ENCODE measurements around the gene CTSW. TPM values are rescaled to one million over a fixed set of nuclear protein-coding genes. Genes with fewer than 3 reads are reported as not detected.

The CTSW gene
- total and polyA plus RNA-seq, 2 donors (not counting 1 experiment from before 2014, with no cell fraction given), result 0.84 to 4.6 TPM

DNA sequence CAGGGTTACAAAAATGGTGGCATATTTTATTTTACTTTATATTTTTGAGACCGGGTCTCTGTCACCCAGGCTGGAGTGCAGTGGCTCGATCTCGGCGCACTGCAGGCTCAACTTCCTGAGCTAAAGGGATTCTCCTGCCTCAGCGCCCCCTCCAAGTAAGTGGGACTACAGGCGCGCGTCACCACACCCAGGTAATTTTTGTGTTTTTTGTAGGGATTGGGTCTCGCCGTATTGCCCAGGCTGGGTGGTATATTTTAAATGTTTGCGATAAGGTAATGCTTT, 21.2 kb downstream of the CTSW start:
- CTCF ChIA-PET, result interaction anchor here (0.8 to 4.0 kb wide), 4 partner anchors 11 to 41 kb away, joined by 3 to 44 read pairs (median 12); partner anchors contain the start of genes CCDC85B, FIBP and MUS81
- intact Hi-C loops (cut with micrococcal nuclease), result loop anchor here (1.0 kb wide), 3 partner anchors 11 to 43 kb away; partner anchors contain the start of genes C11orf68, CCDC85B, CFL1 and DRAP1

DNA sequence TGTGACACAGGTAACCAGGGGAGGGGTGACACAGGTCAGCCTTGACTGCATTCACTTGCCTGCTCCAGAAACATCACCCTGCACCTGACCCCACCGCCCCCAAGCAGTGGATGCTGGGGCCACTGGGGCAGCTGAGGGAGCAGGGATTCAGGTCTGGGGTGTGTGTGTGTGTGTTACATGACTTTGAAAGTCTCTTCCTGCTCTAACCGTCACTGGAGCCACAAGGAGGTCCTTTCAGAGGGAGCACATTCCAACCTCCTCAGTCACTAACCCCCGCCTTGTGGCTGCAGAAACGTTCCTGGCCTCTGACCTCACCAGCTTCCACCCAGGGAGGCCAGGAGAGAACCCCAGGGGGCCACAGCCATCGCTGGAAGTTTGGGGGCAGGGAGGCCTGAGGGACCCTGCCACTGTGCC, 23.4 kb downstream of the CTSW start:
- Histone ChIP-seq H3K9me3 (ENCODE audit: control extremely low read depth in 1 of 3, control insufficient read depth in 2 of 3, insufficient read depth in 1 of 3, low read length in 2 of 3) (peaks cover 0 to 10% (median 0%) of the 10 kb centered on the region in 3 donors), H3K79me2 (ENCODE audit: control insufficient read depth, insufficient read depth, low read length) (no peaks in the 10 kb centered on the region), H3K36me3 (replicated peaks in 1 of 2; ENCODE audit: control extremely low read depth in 1 of 2, control insufficient read depth in 1 of 2, extremely low read depth in 1 of 2, insufficient read depth in 2 of 2, low read length in 1 of 2) (no peaks in the 10 kb centered on the region), H3K27me3 (replicated peaks in 1 of 4; ENCODE audit: control extremely low read depth in 1 of 4, control insufficient read depth in 3 of 4, insufficient read depth in 4 of 4, low read length in 3 of 4) (peaks cover 0 to 41% (median 16%) of the 10 kb centered on the region in 4 experiments), H3K27ac (ENCODE audit: low read length in 2 of 2) (no peak overlapping the region), H3K9ac (ENCODE audit: low read length) (no peak overlapping the region), H2AFZ (ENCODE audit: insufficient read depth, low read depth, low read length, poor library complexity, severe bottlenecking) (no peak overlapping the region), H4K20me1 (ENCODE audit: control insufficient read depth, insufficient read depth, low read length, poor library complexity, severe bottlenecking) (no peaks in the 10 kb centered on the region), H3K4me2 (replicated peaks; ENCODE audit: low read depth, low read length, poor library complexity, severe bottlenecking) (no peak overlapping the region), H3K4me3 (ENCODE audit: control extremely low read depth in 1 of 5, extremely low read depth in 1 of 5, insufficient read depth in 1 of 5, low read depth in 2 of 5, low read length in 4 of 5) (no peak overlapping the region), H3K4me1 (ENCODE audit: control insufficient read depth in 2 of 2, insufficient read depth in 2 of 2, low read length in 2 of 2) (peaks cover 20% of the 10 kb centered on the region in 2 donors)
- no peaks in the 10 kb centered on the region for H3K9me3 Mint-ChIP-seq (ENCODE audit: insufficient read depth)
- ChIA-PET POLR2A (interaction anchor here (0.6 kb wide), 1 partner anchor 15 kb away, joined by 3 read pairs; the partner anchor contains the start of gene FIBP), CTCF (interaction anchor here (3.9 to 4.0 kb wide), 2 partner anchors 13 to 18 kb away, joined by 19 to 44 read pairs; partner anchors contain the start of genes CCDC85B and FIBP)
- peaks cover 10% of the 10 kb centered on the region for H3K4me1 Mint-ChIP-seq
- no CpG with 5 or more reads among the region's 5 CpGs for WGBS (ENCODE audit: insufficient coverage)
- TF ChIP-seq, protein P1, sequence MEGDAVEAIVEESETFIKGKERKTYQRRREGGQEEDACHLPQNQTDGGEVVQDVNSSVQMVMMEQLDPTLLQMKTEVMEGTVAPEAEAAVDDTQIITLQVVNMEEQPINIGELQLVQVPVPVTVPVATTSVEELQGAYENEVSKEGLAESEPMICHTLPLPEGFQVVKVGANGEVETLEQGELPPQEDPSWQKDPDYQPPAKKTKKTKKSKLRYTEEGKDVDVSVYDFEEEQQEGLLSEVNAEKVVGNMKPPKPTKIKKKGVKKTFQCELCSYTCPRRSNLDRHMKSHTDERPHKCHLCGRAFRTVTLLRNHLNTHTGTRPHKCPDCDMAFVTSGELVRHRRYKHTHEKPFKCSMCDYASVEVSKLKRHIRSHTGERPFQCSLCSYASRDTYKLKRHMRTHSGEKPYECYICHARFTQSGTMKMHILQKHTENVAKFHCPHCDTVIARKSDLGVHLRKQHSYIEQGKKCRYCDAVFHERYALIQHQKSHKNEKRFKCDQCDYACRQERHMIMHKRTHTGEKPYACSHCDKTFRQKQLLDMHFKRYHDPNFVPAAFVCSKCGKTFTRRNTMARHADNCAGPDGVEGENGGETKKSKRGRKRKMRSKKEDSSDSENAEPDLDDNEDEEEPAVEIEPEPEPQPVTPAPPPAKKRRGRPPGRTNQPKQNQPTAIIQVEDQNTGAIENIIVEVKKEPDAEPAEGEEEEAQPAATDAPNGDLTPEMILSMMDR (IDR thresholded peaks at IDR 0.05), result no peak
- TF ChIP-seq EZH2 (IDR thresholded peaks at IDR 0.05; ENCODE audit: borderline replicate concordance, insufficient read depth, low read depth, low read length, poor library complexity, severe bottlenecking), result no peak
- no peak for ATAC-seq (ENCODE audit: low read depth)
- DNase-seq, result no peak
- no peak overlapping the region for H3K4me3 Mint-ChIP-seq
- H3K27me3 Mint-ChIP-seq, result peaks cover 27% of the 10 kb centered on the region
- H3K27ac Mint-ChIP-seq, result no peak overlapping the region
- intact Hi-C loops (cut with micrococcal nuclease), result no loop called here

More for the DNA sequence above, 21.2 kb downstream of the CTSW start:
- Mint-ChIP-seq H3K4me1 (peaks cover 10% of the 10 kb centered on the region), H3K27ac (peak overlapping the region; percentile 72), H3K27me3 (peaks cover 15% of the 10 kb centered on the region), H3K9me3 (ENCODE audit: insufficient read depth) (no peaks in the 10 kb centered on the region), H3K4me3 (peak overlapping the region; percentile 83)
- peak overlapping the region; percentile 71 for H3K9ac ChIP-seq (ENCODE audit: low read length)
- WGBS (ENCODE audit: insufficient coverage), result 86% methylated on average over 5 of the region's 11 CpGs
- DNase-seq (no peak), ATAC-seq (ENCODE audit: low read depth) (no peak)
- H3K9me3 ChIP-seq (ENCODE audit: control extremely low read depth in 1 of 3, control insufficient read depth in 2 of 3, insufficient read depth in 1 of 3, low read length in 2 of 3), result peaks cover 0 to 10% (median 0%) of the 10 kb centered on the region in 3 donors
- H3K36me3 ChIP-seq (replicated peaks in 1 of 2; ENCODE audit: control extremely low read depth in 1 of 2, control insufficient read depth in 1 of 2, extremely low read depth in 1 of 2, insufficient read depth in 2 of 2, low read length in 1 of 2), result no peaks in the 10 kb centered on the region
- no peak overlapping the region for H3K27ac ChIP-seq (ENCODE audit: low read length in 2 of 2)
- peak overlapping the region; percentile 68 for H2AFZ ChIP-seq (ENCODE audit: insufficient read depth, low read depth, low read length, poor library complexity, severe bottlenecking)
- H4K20me1 ChIP-seq (ENCODE audit: control insufficient read depth, insufficient read depth, low read length, poor library complexity, severe bottlenecking), result no peaks in the 10 kb centered on the region
- peak overlapping the region in 4 of 5 experiments; percentile 18 to 64 (median 50) for H3K4me3 ChIP-seq (ENCODE audit: control extremely low read depth in 1 of 5, extremely low read depth in 1 of 5, insufficient read depth in 1 of 5, low read depth in 2 of 5, low read length in 4 of 5)
- TF ChIP-seq, protein P1 (IDR thresholded peaks at IDR 0.05), result no peak
- TF ChIP-seq EZH2 (IDR thresholded peaks at IDR 0.05; ENCODE audit: borderline replicate concordance, insufficient read depth, low read depth, low read length, poor library complexity, severe bottlenecking), result no peak
- no peaks in the 10 kb centered on the region for H3K79me2 ChIP-seq (ENCODE audit: control insufficient read depth, insufficient read depth, low read length)
- POLR2A ChIA-PET, result interaction anchor here (0.6 to 4.4 kb wide), 3 partner anchors 12 to 738 kb away, joined by 3 to 33 read pairs (median 3); partner anchors contain the start of genes CCDC85B and FIBP
- peaks cover 20% of the 10 kb centered on the region in 2 donors for H3K4me1 ChIP-seq (ENCODE audit: control insufficient read depth in 2 of 2, insufficient read depth in 2 of 2, low read length in 2 of 2)
- peak overlapping the region; percentile 95 for H3K4me2 ChIP-seq (replicated peaks; ENCODE audit: low read depth, low read length, poor library complexity, severe bottlenecking)
- peaks cover 0 to 38% (median 12%) of the 10 kb centered on the region in 4 experiments for H3K27me3 ChIP-seq (replicated peaks in 1 of 4; ENCODE audit: control extremely low read depth in 1 of 4, control insufficient read depth in 3 of 4, insufficient read depth in 4 of 4, low read length in 3 of 4)

Measured in B cell (primary cell).